Stimulated activated CD4-positive, alpha-beta T cell treated with anti-CD3 and anti-CD28 coated beads, Interleukin-4, amount 100 ng/mL, for 24 hours (primary cell): Measurements from ENCODE around the gene ERICH3.

Experiments
- DNase-seq: peaks from one replicate; pipeline ENCODE4 v3.0.0-alpha.2; 2020

ERICH3 gene

DNA sequence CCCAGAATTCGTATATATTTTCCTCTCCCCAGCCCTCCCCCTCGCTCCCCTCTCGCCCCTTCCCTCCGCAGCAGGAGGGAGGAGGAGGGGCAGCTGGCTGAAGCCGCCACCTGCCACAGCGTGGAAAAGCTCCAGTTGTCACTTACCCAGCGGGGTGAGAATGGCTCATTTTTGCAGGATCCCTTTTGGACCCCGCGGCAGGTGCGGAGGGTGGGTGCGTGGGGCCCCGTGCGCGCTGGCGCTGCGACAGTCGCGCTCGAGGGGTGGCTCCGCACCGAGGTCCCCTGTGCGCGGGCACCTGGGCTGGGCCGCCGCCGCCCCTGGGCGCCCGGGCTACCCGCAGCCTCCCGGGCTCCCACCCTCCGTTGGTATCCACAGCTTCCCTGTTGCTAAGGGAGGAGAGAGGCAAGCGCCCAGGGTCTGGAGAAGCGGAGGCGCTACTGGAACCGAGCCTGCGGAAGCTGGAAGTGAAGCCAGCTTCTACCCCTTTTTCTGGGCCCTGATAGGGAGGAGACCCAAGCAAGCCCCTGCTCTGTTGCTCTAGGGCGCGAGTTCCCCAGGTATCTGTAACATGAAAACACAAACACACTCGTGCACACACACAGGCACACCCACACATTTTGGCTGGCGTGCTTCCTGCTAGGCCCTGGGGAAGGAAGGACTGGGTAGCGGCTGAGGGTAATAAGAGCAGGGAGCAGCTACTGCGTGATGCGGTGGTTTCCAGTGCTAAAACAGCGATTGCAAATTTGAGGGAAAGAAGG lies at the start of gene ERICH3:
Gene ERICH3, minus strand, starts transcription at position 442 of the 761 bp plus-strand sequence. Its CDS starts 273 bp downstream, at position 169.
- no peak for DNase-seq

DNA sequence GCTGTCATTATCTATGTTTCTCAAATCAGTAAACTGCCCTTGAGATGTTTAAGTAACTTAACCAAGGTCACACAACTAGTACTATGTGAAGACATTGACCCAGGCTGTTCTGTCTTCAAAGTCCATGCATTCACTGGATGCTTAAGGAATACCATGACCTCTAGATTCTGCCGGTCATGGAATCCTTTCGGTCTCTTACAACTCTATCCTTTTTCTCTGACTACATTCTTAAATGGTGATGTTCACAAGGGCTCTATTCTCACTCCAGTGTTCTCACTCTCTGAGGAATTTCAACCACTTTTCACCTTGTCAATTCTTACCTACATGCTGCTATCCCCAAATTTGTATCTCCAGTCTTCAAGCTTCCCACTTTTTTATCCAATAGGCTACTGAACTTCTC lies 44.0 kb upstream of the ERICH3 start:
- DNase-seq = no peak

DNA sequence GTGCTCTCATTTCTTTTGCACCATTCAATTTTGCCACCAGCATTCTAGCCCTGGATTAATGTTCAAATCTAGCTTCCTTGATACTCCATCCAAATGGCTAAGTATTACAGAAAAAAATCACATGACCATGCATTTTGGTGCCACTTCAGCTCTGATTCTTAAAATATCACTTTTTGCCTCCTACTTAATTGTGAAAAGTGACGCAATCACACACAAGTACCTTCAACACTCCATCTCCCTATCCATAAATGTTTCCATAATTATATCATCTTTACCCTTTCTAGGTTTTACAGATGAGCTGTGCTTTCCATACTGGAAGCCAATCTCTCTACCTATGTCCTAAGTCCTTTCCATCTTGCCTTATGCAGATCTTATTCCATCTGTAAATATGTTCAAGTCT lies 43.2 kb upstream of the ERICH3 start:
- DNase-seq = no peak

GRCh38 chr1:74715806-74716205 lies 42.2 kb upstream of the ERICH3 start:
- DNase-seq = no peak

DNA sequence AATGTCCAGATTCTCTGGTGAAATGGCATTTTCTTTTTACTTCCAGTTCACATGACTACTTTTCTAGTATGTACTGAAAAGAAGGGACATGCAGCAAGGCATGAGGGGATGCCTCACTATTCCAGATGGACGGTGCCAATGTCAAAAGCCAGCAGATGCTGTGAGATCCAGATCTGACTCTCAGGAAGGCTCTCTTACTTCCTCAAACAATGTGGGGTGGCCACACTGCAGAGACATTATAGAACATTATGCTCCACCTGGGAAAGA lies 41.6 kb upstream of the ERICH3 start:
- DNase-seq = no peak

DNA sequence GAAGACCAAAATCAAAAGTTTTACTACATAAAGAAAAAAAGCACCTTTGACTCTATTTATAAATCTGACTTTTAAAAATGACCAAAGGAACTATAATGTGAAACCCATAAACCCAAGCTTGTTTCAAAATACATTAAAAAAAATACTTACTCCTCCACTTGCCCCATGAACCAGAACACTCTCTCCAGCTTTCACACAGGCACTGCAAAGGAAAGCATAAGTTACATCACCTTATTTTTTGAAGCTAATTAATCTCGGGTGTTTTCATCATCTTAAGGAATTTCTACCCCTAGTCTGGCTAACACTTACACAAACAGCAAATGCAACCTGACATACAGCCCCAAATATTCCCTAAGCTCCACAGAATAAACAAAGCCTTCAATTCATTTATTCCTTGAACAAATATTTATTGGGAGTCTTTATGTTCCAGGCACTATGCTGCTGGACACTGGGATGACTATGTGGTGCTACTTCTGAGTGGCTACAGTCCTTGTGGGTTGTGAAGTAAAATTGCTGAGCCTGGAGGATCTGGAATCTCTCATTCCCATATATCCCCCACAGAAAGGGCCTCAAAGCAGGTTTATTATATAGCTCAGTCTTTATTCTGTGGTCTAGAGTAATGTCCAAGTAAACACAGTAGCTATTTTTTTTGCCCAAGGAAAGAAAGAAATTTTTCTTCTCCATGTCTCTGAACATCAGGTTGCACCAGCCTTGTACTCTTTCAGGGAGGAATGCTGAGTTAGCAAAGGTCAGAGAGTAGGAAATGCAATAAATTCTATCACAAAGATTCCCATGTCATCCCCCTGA lies 41.0 kb upstream of the ERICH3 start:
- DNase-seq = no peak

DNA sequence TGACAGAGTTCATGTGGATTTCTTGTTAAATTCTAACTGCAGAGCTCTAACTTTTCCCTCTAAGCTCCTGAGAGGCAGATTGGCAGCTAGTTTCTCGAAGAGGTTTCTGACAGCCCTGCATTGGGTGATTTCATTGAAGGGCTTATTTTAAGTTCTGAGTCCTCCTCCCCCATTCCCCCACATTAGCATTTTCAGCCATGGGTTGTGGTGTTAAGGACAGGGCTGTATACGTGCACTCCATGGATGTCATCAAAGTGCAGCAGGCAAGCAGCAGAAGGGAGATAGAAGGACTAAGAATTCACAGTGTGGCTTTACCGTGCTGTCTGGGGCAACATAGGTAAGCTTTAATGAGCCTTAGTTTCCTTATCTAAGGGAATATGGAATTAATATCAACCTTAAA lies 40.3 kb upstream of the ERICH3 start:
- DNase-seq = no peak

- no peak for DNase-seq
Observed at GRCh38 chr1:74712881-74713280, 39.3 kb upstream of the ERICH3 start.

DNA sequence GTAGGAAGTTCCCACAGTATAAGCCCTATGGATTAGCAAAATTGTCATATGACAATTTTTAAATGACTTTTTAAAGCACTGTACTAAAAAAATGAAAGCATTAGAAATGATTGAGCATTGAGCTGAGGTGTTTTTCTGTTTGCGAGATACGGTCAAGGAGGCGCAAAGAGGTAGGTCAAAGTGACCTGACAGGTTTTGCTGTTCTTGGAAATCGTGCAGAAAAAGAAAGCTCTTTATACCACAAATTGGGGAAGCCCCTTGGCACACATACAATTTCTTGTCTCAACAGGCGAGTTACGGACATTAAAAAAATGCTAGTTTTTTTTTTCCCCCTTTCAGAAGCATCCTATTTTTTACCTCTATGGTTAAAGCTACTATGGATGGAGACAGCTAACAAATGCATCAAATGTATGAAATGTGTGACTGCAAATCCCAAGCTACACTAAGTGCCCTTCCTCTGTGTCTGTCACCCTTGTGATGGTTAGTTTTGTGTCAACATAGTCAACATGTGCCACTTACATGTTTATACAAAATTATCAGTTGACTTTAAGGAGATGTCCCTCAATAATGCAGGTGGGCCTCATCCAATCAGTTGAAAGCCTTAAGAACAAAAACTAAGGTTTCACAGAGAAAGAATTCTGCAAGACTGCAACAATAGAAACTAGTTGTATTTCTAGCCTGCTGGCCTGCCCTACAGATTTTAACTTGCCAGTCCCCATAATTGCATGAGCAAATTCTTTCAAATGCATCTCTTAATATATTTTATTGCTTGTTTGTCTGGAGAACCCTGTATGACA lies 30.0 kb upstream of the ERICH3 start:
- no peak for DNase-seq

DNA sequence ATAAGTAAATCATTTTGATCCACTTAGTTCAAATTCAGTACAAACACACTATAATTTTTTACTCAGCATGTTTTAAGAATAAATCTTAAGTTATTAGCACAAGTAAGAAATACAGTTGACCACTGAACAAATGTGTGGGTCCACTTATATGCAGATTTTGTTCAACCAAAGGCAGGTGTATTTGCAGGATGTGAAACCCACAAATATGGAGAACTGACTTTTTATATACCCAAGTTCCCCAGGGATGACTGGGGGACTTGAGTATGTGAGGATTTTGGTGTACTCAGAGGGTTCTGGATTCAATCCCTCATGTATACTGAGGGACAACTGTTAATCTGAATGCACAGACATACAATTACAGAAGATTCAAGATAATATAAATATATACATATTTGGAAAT lies 25.7 kb upstream of the ERICH3 start:
- DNase-seq = no peak

GRCh38 chr1:74697832-74698231 lies 24.2 kb upstream of the ERICH3 start:
- no peak for DNase-seq

DNA sequence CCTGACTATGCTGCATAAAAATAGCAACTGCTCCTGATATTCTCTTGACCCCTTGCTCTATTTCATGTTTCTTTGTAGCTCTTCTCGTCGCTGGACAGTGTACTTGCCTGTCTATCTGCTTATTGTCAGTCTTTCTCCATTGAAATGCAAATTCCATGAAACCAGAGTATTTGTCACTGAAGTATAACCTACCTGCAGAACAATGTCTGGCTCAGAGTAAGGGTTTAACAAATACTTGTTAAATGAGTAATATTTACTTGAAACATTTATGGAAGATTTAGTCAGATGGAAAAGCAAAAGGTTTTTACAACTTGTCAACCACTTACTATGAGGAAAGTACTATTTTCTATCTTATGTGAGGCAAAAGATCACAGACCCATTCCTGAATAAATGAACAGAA lies 19.9 kb upstream of the ERICH3 start:
- no peak for DNase-seq

- no peak for DNase-seq
Observed at GRCh38 chr1:74690909-74691308, 17.3 kb upstream of the ERICH3 start.

DNA sequence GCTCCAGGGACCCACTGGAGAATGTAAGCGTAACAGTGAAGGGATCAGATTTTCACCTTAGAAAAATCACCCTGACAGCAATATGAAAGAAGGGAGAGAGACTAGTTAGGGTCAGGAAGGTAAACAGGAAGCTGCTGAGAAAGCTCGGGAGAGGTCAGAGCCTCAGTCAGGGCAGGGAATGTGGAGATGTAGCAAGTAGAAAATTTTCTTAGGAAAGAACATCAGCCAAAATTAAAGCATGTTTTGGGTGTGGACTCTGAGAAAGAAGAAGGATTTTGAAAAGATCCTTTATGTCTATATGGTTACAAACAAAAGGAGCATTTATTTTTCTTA lies 16.7 kb upstream of the ERICH3 start:
- no peak for DNase-seq

- DNase-seq = peak; percentile 57
Observed at GRCh38 chr1:74689621-74690363, 16.2 kb upstream of the ERICH3 start.

GRCh38 chr1:74686928-74687327 lies 13.3 kb upstream of the ERICH3 start:
- DNase-seq = no peak

GRCh38 chr1:74684301-74684700 lies 10.7 kb upstream of the ERICH3 start:
- no peak for DNase-seq

GRCh38 chr1:74683656-74684055 lies 10.1 kb upstream of the ERICH3 start:
- no peak for DNase-seq

GRCh38 chr1:74681851-74682250 lies 8.3 kb upstream of the ERICH3 start:
- no peak for DNase-seq

DNA sequence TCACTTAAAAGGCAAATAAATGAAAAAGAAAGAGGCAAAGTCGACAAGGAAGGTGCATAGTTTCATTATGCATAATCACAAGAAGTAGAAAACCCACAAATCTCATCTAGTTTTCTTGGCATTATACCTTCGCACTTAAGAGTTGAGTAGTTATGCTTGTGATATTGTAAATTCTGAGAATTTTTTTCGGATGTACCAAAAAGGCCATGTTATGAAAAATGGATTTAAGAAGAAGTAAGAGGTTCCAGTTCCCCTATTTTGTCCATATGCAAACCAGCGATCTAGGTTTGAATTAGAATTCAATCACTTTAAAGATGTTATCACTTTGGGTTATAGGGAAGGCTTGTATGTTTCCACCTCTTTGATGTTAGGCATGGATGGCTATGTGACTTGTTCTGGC lies 7.9 kb upstream of the ERICH3 start:
- DNase-seq = no peak

GRCh38 chr1:74681001-74681400 lies 7.4 kb upstream of the ERICH3 start:
- DNase-seq = no peak

DNA sequence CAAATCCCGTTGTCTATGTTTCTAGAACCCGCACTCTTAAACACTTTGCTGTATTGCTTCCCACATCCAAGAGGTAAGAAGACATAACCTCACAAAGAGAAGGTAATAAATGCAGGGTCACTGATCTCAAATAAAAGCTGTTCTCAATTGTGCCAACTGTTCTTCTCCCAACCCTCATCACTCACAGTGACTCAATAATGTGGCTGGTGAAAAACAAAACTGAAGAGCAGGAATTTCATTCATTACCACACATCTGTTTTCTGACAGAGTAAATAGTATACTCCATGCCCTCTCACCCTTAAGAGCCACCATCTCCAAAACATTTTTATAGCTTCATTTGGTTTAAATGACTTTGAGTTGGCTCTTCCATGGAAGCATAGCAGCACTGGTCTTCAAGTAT lies 6.2 kb upstream of the ERICH3 start:
- no peak for DNase-seq

GRCh38 chr1:74677926-74678325 lies 4.3 kb upstream of the ERICH3 start:
- DNase-seq = no peak
